HG03039 (cell line): ENCODE results near the gene TEKT1.
"Not testable (repeated sequence)": the region's sequence is repeated elsewhere in the genome, so short reads cannot be mapped to it uniquely, and the experiment has no call there.

Source experiments
- ATAC-seq: cut with Tn5 transposase; IDR thresholded peaks from one replicate; pipeline ENCODE4 v1.9.1; 2021; ENCODE audit warnings: mild to moderate bottlenecking, moderate library complexity; ENCODE audit not compliant: unreplicated experiment

TEKT1 gene

GRCh38 chr17:6816368-6816767 is 15.2 kb downstream of the TEKT1 start:
- not testable (repeated sequence) for ATAC-seq

- no peak for ATAC-seq
Measured at GRCh38 chr17:6815775-6816174, 15.8 kb downstream of the TEKT1 start.

GRCh38 chr17:6812295-6812694 is 19.2 kb downstream of the TEKT1 start:
- no peak for ATAC-seq

- ATAC-seq: no peak
Measured at GRCh38 chr17:6811510-6811909, 20.0 kb downstream of the TEKT1 start.

GRCh38 chr17:6800422-6801027 is 31.0 kb downstream of the TEKT1 start:
- no peak for ATAC-seq

GRCh38 chr17:6799738-6800137 is 31.8 kb downstream of the TEKT1 start:
- no peak for ATAC-seq

- no peak for ATAC-seq
Measured at GRCh38 chr17:6797718-6798351, 33.7 kb downstream of the TEKT1 start.

- ATAC-seq: no peak
Measured at GRCh38 chr17:6796887-6797490, 34.5 kb downstream of the TEKT1 start.

GRCh38 chr17:6796017-6796886 is 35.3 kb downstream of the TEKT1 start:
- no peak for ATAC-seq

GRCh38 chr17:6793748-6794493 is 37.6 kb downstream of the TEKT1 start:
- no peak for ATAC-seq

GRCh38 chr17:6789146-6789545 is 42.4 kb downstream of the TEKT1 start:
- ATAC-seq: no peak

GRCh38 chr17:6787081-6787693 is 44.3 kb downstream of the TEKT1 start:
- no peak for ATAC-seq

- no peak for ATAC-seq
Measured at GRCh38 chr17:6786618-6787017, 44.9 kb downstream of the TEKT1 start.

GRCh38 chr17:6782244-6782643 is 49.3 kb downstream of the TEKT1 start:
- no peak for ATAC-seq

- ATAC-seq: no peak
Measured at GRCh38 chr17:6780886-6781285, 50.6 kb downstream of the TEKT1 start.

- ATAC-seq: no peak
Measured at GRCh38 chr17:6780001-6780400, 51.5 kb downstream of the TEKT1 start.

GRCh38 chr17:6779411-6779810 is 52.1 kb downstream of the TEKT1 start:
- ATAC-seq: no peak

- no peak for ATAC-seq
Measured at GRCh38 chr17:6775871-6776405, 55.6 kb downstream of the TEKT1 start, which contains the start of gene FBXO39. Gene FBXO39, plus strand, starts transcription at chr17:6776215. Its CDS starts 3,654 bp downstream, at chr17:6779869.

GRCh38 chr17:6774906-6775305 is 56.6 kb downstream of the TEKT1 start:
- not testable (repeated sequence) for ATAC-seq

- no peak for ATAC-seq
Measured at GRCh38 chr17:6772016-6772415, 59.5 kb downstream of the TEKT1 start.
